T-cell (primary cell): ENCODE data around the gene PBX1. TPM values are rescaled to one million over a fixed set of nuclear protein-coding genes. Genes with fewer than 3 reads are reported as not detected.

Experiments
- ATAC-seq, 4 experiments: fragments of 200-7000 bp in 3 of 4; fragments of 150-1000 bp in 1 of 4; cut with Tn5 transposase; replicated peaks in 1 of 4; 1 replicate in 3 of 4; 2 replicates in 1 of 4; pipeline ENCODE4 v1.10.0; 2021; ENCODE audit warnings: moderate library complexity in 3 of 4, mild to moderate bottlenecking in 2 of 4, moderate number of reproducible peaks in 1 of 4
- CTCF ChIA-PET, 2 donors: fragments of 300-600 bp; sonication (Branson Sonifier 250); formaldehyde crosslinking; loops; one replicate each; lab custom pipeline; 2022; ENCODE audit warnings: antibody characterized with exemption in 2 of 2; lab: Charles Lee
- POLR2A ChIA-PET, 2 donors: fragments of 300-600 bp; sonication (Branson Sonifier 250); formaldehyde crosslinking; loops; one replicate each; lab custom pipeline; 2022; ENCODE audit warnings: antibody characterized with exemption in 2 of 2; lab: Charles Lee
- DNase-seq, 35 experiments: peaks; one replicate each; pipeline versions ENCODE4 v3.0.0 to v3.0.0-alpha.2; 2013 to 2023
- H3K27ac ChIP-seq: one replicate; pipeline ENCODE4 v1.5.1; 2013; ENCODE audit warnings: low read length
- H3K27me3 ChIP-seq, 2 experiments: replicated peaks in 1 of 2; 1 replicate in 1 of 2; 2 replicates in 1 of 2; pipeline versions ENCODE4 v1.6.1 to v1.7.0; 2013; ENCODE audit warnings: low read length in 1 of 2, mixed read lengths in 1 of 2; ENCODE audit not compliant: control insufficient read depth in 2 of 2, insufficient read depth in 2 of 2; ENCODE audit errors: extremely low read depth in 1 of 2
- H3K36me3 ChIP-seq, 2 donors: 1 replicate in 1 of 2; 2 replicates in 1 of 2; pipeline versions ENCODE4 v1.6.1 to v1.7.0; 2013; ENCODE audit warnings: low read length in 1 of 2; ENCODE audit not compliant: control insufficient read depth in 2 of 2, insufficient read depth in 1 of 2; ENCODE audit errors: extremely low read depth in 1 of 2
- H3K4me1 ChIP-seq, 2 experiments: 1 replicate in 1 of 2; 2 replicates in 1 of 2; pipeline versions ENCODE4 v1.6.1 to v1.7.0; 2013; ENCODE audit warnings: low read length in 2 of 2, mixed read lengths in 1 of 2; ENCODE audit not compliant: insufficient read depth in 2 of 2, control insufficient read depth in 1 of 2; ENCODE audit errors: extremely low read depth in 1 of 2
- H3K4me3 ChIP-seq, 2 donors: 1 replicate in 1 of 2; 2 replicates in 1 of 2; pipeline versions ENCODE4 v1.5.1 to v1.7.0; 2013; ENCODE audit warnings: mild to moderate bottlenecking in 2 of 2, low read length in 1 of 2, moderate library complexity in 1 of 2; ENCODE audit not compliant: control insufficient read depth in 1 of 2; ENCODE audit errors: extremely low read depth in 1 of 2
- H3K9me3 ChIP-seq: 2 replicates; pipeline ENCODE4 v1.7.0; 2013
- H3K27ac Mint-ChIP-seq, 2 donors: one replicate each; pipeline ENCODE4 v1.8.0; 2020 to 2021; ENCODE audit warnings: mild to moderate bottlenecking in 2 of 2, mixed read lengths in 2 of 2
- H3K27me3 Mint-ChIP-seq, 2 donors: one replicate each; pipeline ENCODE4 v1.8.0; 2021 to 2022; ENCODE audit warnings: mixed read lengths in 2 of 2
- H3K36me3 Mint-ChIP-seq: one replicate; pipeline ENCODE4 v1.8.0; 2021; ENCODE audit warnings: mixed read lengths
- H3K4me1 Mint-ChIP-seq, 3 donors: one replicate each; pipeline ENCODE4 v1.8.0; 2020 to 2022; ENCODE audit warnings: mixed read lengths in 3 of 3, mild to moderate bottlenecking in 1 of 3
- H3K4me3 Mint-ChIP-seq, 3 donors: one replicate each; pipeline ENCODE4 v1.8.0; 2020 to 2022; ENCODE audit warnings: mild to moderate bottlenecking in 3 of 3, mixed read lengths in 3 of 3, moderate library complexity in 3 of 3
- H3K9me3 Mint-ChIP-seq, 3 donors: one replicate each; pipeline ENCODE4 v1.8.0; 2020 to 2022; ENCODE audit warnings: mixed read lengths in 3 of 3
- WGBS: methylation state at CpG from one replicate; pipeline ENCODE4 v1.1.5; 2013; ENCODE audit warnings: missing lambda C conversion rate; ENCODE audit not compliant: insufficient coverage; 5-methylcytosine and 5-hydroxymethylcytosine counted together
- total RNA-seq, 35 experiments: library from RNA in 6 of 35; stranded (reverse) in 6 of 35; fragments of 120-200 nt in 1 of 35; gene quantifications; one replicate each; pipeline versions ENCODE4 v1.2.1 to v1.2.4 and lab custom pipeline; 2013 to 2026

Gene PBX1
- total RNA-seq, 5 donors from 2014 or later (not counting 1 experiment from before 2014, with no cell fraction given), result 0.92 to 2.9 (median 1.8) TPM

DNA sequence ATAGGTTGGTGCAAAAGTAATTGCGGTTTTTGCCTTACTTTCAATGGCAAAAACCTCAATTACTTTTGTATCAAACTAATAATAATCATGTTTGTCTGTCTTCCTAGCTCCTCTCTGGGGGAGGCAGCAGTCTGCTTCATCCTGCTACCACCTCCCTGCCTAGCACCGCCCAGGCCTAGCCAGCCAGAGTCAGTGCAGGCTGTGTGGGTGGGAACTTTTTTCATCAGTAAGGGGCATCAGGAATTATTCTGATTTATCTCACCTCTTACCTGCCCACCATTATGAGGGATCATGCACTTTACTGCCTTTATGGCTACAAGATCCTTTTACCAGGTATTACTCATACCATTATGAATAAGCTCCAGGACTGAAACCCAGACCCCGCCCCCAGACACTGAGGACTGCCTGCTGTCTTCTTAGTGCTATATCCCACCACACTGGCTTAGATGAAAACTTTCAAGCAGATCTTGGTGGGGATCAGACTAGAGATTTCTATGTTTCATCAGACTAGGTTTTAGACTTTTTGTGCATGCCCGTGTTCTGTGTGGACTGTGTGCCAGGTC, 116.4 kb downstream of the PBX1 start:
- WGBS, result 80% methylated on average over 1 of the region's 4 CpGs
- no peak overlapping the region for H3K4me3 Mint-ChIP-seq
- Histone ChIP-seq H3K4me3 (no peak overlapping the region), H3K27ac (no peak overlapping the region), H3K36me3 (no peaks in the 10 kb centered on the region), H3K4me1 (no peaks in the 10 kb centered on the region), H3K9me3 (no peaks in the 10 kb centered on the region), H3K27me3 (no peaks in the 10 kb centered on the region)
- H3K27ac Mint-ChIP-seq, result no peak overlapping the region
- H3K4me1 Mint-ChIP-seq, result peaks cover 0 to 6% (median 5%) of the 10 kb centered on the region in 3 donors
- ChIA-PET CTCF (no interaction called here), POLR2A (no interaction called here)
- peaks cover 2 to 5% (median 4%) of the 10 kb centered on the region in 3 donors for H3K9me3 Mint-ChIP-seq
- no peak for DNase-seq
- peaks cover 0 to 3% of the 10 kb centered on the region in 2 donors for H3K27me3 Mint-ChIP-seq
- ATAC-seq, result no peak
- no peaks in the 10 kb centered on the region for H3K36me3 Mint-ChIP-seq

DNA sequence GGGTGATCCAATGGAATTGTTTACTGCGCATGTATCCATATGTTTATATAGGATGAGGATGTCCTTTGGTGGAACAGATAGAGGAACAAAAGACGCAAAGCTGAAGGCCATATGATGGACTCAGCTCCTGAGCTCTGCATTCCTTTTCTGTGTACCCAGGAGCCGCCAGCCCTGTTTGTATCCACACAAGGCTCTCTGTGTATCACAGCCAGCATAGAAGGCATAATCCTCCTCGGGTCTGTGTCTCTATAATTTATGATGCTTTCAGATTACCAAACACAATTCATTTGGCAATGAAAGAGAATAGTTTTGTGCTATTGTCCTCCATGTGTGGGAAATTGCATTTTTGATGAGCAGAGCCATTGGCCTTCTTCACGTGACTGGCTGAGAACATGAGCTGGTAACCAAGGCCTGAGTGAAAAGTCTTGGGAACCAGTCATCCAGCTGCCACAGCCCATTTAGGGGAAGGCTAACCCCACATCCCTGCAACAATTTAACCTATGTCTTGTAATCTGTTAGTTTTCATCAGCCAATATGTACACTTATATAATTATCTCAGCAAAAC, 119.2 kb downstream of the PBX1 start:
- Mint-ChIP-seq H3K36me3 (no peaks in the 10 kb centered on the region), H3K27ac (no peak overlapping the region), H3K4me3 (no peak overlapping the region), H3K27me3 (no peaks in the 10 kb centered on the region), H3K4me1 (no peaks in the 10 kb centered on the region), H3K9me3 (peaks cover 0 to 3% (median 0%) of the 10 kb centered on the region in 3 donors)
- Histone ChIP-seq H3K27ac (no peak overlapping the region), H3K4me3 (no peak overlapping the region), H3K36me3 (no peaks in the 10 kb centered on the region), H3K4me1 (no peaks in the 10 kb centered on the region), H3K27me3 (no peaks in the 10 kb centered on the region), H3K9me3 (no peaks in the 10 kb centered on the region)
- ChIA-PET POLR2A (interaction anchor here in 1 of 2 donors (0.6 kb wide), 1 partner anchor 298 kb away, joined by 3 read pairs; no protein-coding TSS in a partner anchor), CTCF (no interaction called here)
- ATAC-seq, result no peak
- 100% methylated on average over 3 of the region's 5 CpGs for WGBS
- no peak for DNase-seq

DNA sequence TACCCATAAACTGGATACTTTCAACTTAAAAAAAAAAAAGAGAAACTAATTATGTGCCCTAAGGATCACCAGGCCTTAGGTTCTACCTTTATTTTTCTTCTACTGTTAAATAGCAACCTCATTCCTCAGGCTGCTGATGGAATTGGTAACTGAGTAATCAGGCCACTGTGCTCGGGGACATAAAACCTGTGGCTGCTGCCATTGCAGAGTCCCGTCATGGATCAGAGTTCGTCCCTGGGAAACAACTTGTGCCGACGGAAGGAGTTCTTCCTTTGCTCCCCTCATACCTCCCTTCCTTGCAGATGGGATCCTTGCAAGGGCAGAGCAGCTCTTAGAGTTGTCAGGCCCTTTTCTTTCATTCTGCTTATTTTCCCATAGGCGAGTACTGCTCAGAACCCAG, 123.6 kb downstream of the PBX1 start:
- 100% methylated on average over 3 of the region's 6 CpGs for WGBS
- no peak overlapping the region for H3K4me3 Mint-ChIP-seq
- H3K36me3 ChIP-seq, result no peaks in the 10 kb centered on the region
- no peaks in the 10 kb centered on the region for H3K4me1 Mint-ChIP-seq
- H3K27ac ChIP-seq, result no peak overlapping the region
- ATAC-seq (no peak), DNase-seq (no peak)
- no peak overlapping the region for H3K27ac Mint-ChIP-seq
- H3K4me1 ChIP-seq, result no peaks in the 10 kb centered on the region
- POLR2A ChIA-PET, result no interaction called here
- CTCF ChIA-PET, result no interaction called here
- H3K9me3 ChIP-seq, result no peaks in the 10 kb centered on the region
- H3K27me3 ChIP-seq, result no peaks in the 10 kb centered on the region
- no peaks in the 10 kb centered on the region for H3K27me3 Mint-ChIP-seq
- H3K4me3 ChIP-seq, result no peak overlapping the region
- no peaks in the 10 kb centered on the region for H3K9me3 Mint-ChIP-seq
- no peaks in the 10 kb centered on the region for H3K36me3 Mint-ChIP-seq

DNA sequence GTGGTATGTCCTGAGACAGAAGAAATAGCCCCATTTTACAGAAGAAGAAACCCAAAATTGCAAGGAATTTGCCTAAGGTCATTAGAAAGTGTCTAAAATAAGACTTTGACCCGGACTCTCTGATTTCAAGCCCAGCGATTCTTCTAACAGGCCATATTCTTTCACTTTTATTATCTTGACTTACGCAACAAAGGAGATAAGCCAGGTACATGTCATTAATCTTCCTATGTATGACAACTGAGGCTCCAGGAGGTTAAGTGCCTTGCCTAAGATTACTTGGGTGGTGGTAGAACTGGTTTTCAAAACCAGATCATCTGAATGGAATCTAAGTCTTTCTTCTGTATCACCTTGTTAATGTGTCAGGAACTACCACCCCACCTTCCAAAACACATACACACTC, 124.3 kb downstream of the PBX1 start:
- ATAC-seq (no peak), DNase-seq (no peak)
- H3K4me1 Mint-ChIP-seq, result no peaks in the 10 kb centered on the region
- H3K4me3 Mint-ChIP-seq, result no peak overlapping the region
- no peaks in the 10 kb centered on the region for H3K9me3 ChIP-seq
- CTCF ChIA-PET, result no interaction called here
- WGBS, result no CpG with 5 or more reads among the region's 3 CpGs
- no peaks in the 10 kb centered on the region for H3K36me3 ChIP-seq
- H3K9me3 Mint-ChIP-seq, result no peaks in the 10 kb centered on the region
- H3K27ac Mint-ChIP-seq, result no peak overlapping the region
- POLR2A ChIA-PET, result no interaction called here
- H3K27me3 ChIP-seq, result no peaks in the 10 kb centered on the region
- no peaks in the 10 kb centered on the region for H3K27me3 Mint-ChIP-seq
- H3K27ac ChIP-seq, result no peak overlapping the region
- no peak overlapping the region for H3K4me3 ChIP-seq
- H3K36me3 Mint-ChIP-seq, result no peaks in the 10 kb centered on the region
- no peaks in the 10 kb centered on the region for H3K4me1 ChIP-seq

DNA sequence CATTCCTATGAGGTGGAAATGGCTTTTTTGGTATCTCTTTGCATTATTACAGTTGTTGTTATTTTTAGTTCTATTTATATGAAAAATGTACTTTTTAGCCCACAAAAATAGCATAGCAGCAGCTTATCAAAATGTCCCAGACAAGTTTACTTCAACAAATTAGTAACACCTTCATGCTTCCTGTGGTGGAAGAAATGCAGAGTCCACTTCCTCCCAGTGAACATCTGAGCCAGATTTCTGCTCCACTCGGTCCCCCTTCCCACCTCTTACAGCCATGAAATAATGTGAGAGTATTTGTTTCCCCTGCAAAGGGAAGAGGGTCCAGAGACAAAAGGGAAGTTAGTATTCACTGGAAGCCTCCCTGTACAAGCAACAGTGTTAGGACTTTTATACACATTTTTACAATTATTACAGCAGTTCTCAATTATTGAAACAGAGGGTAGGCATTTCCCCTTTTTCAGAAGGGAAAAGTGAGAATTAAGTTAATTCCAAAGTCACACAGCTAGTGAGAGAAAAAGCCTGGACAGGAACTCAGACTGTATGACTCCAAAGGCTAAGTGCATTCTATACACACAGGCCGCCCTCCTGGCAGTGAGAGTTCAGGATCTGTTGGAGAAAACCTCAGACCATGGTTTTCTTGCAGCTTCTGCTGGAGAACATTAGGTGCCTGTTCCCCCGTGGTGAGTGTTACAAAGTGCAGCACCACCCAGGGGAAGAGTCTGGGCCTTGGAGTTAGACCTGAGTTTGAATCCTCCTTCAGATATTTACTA, 126.5 kb downstream of the PBX1 start:
- H3K4me1 Mint-ChIP-seq, result no peaks in the 10 kb centered on the region
- Histone ChIP-seq H3K27ac (no peak overlapping the region), H3K4me3 (no peak overlapping the region), H3K36me3 (no peaks in the 10 kb centered on the region), H3K4me1 (no peaks in the 10 kb centered on the region), H3K9me3 (no peaks in the 10 kb centered on the region), H3K27me3 (no peaks in the 10 kb centered on the region)
- no peaks in the 10 kb centered on the region for H3K9me3 Mint-ChIP-seq
- no peaks in the 10 kb centered on the region for H3K36me3 Mint-ChIP-seq
- no peaks in the 10 kb centered on the region for H3K27me3 Mint-ChIP-seq
- ChIA-PET POLR2A (no interaction called here), CTCF (no interaction called here)
- H3K4me3 Mint-ChIP-seq, result no peak overlapping the region
- no peak overlapping the region for H3K27ac Mint-ChIP-seq
- no CpG with 5 or more reads among the region's 3 CpGs for WGBS
- ATAC-seq (no peak), DNase-seq (no peak)

DNA sequence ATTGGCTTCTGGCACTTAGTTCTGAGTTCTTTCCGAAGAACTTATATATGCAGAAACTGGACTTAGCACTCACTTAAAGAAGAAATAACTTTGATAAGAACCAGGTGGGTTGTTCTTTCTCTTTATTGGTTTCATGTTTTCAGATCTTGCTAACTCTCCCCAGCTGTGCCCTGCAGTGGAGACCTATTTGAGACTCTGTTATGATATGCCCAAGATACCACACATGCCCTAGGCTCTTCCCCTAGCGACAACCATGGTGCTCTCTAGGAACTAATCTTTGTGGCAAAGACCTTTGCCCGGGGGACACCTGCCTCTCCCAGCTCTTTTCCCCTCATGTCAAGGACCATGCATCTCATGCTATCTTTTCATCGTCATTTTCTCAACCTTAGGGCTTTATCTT, 128.8 kb downstream of the PBX1 start:
- H3K9me3 Mint-ChIP-seq, result no peaks in the 10 kb centered on the region
- no peak for DNase-seq
- no peak for ATAC-seq
- H3K9me3 ChIP-seq, result no peaks in the 10 kb centered on the region
- no peak overlapping the region for H3K27ac ChIP-seq
- H3K27me3 Mint-ChIP-seq, result no peaks in the 10 kb centered on the region
- no peak overlapping the region for H3K4me3 ChIP-seq
- H3K36me3 ChIP-seq, result no peaks in the 10 kb centered on the region
- H3K36me3 Mint-ChIP-seq, result no peaks in the 10 kb centered on the region
- POLR2A ChIA-PET, result interaction anchor here in 1 of 2 donors (0.6 kb wide), 1 partner anchor 168 kb away, joined by 3 read pairs; no protein-coding TSS in a partner anchor
- no peaks in the 10 kb centered on the region for H3K4me1 ChIP-seq
- no peak overlapping the region for H3K4me3 Mint-ChIP-seq
- no peaks in the 10 kb centered on the region for H3K4me1 Mint-ChIP-seq
- CTCF ChIA-PET, result no interaction called here
- no peaks in the 10 kb centered on the region for H3K27me3 ChIP-seq
- 87% methylated on average over 3 of the region's 4 CpGs for WGBS
- H3K27ac Mint-ChIP-seq, result no peak overlapping the region
